GM19455 (cell line): ENCODE results near the gene LAMB4.

ENCODE experiments used
- ATAC-seq: cut with Tn5 transposase; IDR thresholded peaks from one replicate; pipeline ENCODE4 v1.9.1; 2021; ENCODE audit not compliant: unreplicated experiment

Gene LAMB4

DNA sequence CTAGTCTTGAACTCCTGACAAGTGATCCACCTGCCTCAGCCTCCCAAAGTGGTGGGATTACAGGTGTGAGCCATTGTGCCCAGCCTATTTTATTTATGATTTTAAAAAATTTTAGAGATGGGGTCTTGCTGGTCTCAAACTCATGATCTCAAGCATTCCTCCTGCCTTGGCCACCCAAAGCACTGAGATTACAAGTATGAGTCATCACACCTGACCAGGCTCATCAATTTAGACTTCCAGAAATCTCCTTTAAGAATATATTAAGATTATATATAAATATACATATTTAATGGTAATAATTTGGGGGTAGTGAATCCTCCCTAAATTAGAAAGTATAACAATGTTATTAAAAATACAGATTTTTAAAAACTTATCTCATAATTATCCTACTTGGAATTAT lies 156.3 kb downstream of the LAMB4 start:
- no peak for ATAC-seq
